Activated CD4-positive, alpha-beta T cell treated with anti-CD3 and anti-CD28 coated beads for 24 hours (primary cell): ENCODE results near the gene ITPRIPL2.

Source experiments
- DNase-seq, 2 donors: peaks; one replicate each; pipeline ENCODE4 v3.0.0-alpha.2; 2020; ENCODE audit warnings: low read depth in 2 of 2

Gene ITPRIPL2

DNA sequence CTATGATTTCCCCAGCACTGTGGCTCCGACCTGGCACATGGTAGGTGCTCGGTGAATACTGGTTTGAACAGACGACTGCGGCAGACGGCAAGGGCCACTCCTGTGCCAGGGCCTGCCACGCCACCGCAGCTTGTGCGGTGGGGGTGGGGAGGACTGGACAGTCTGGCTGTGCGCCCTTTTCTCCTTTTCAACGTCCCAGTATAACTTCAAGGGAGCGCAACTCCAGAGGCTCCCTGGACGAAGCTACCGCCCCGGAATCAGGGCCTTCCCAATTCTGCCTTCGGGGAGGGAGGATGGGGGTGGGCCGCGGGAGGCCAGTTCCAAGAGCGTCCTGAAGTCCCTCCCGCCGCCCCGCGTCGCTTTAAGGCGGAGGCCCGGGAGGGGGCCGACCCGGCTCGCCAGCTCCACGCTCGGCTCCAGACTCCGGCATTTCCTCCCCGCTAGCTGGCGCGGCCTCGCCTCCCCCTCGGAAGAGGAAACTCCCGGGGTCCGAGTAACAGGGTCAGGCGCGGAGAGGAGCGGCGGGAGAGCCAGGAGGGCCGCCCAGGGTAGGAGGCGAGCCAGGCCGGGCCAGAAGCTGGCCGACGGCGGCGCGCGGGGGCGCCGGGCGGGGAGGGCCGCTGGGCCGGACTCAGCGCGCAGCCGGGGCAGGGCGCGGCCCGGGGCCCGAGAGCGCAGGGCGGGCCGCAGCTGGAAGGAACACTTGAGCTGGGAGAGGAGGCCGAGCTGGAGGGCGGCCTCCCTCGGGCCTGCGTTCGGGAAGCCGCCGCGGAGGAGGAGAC is at the start of gene ITPRIPL2:
ITPRIPL2 (plus strand) TSS at position 388 of the 782 bp plus-strand sequence. CDS start 498 bp downstream, outside the sequence.
- DNase-seq = no peak

DNA sequence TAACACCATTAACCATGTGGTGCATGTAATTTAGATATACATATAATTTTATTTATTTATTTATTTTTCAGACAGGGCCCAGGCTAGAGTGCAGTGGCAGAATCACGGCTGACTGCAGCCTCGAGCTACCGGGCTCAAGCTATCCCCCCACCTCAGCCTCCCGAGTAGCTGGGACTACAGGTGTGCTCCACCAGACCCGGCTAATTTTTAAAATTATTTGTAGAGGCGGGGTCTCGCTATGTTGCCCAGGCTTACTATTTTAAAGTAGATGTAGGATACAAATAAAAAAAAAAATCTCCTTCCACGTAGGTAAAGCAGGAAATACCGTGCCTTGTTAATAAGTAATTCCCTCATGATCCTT is 46.8 kb upstream of the ITPRIPL2 start:
- no peak for DNase-seq

DNA sequence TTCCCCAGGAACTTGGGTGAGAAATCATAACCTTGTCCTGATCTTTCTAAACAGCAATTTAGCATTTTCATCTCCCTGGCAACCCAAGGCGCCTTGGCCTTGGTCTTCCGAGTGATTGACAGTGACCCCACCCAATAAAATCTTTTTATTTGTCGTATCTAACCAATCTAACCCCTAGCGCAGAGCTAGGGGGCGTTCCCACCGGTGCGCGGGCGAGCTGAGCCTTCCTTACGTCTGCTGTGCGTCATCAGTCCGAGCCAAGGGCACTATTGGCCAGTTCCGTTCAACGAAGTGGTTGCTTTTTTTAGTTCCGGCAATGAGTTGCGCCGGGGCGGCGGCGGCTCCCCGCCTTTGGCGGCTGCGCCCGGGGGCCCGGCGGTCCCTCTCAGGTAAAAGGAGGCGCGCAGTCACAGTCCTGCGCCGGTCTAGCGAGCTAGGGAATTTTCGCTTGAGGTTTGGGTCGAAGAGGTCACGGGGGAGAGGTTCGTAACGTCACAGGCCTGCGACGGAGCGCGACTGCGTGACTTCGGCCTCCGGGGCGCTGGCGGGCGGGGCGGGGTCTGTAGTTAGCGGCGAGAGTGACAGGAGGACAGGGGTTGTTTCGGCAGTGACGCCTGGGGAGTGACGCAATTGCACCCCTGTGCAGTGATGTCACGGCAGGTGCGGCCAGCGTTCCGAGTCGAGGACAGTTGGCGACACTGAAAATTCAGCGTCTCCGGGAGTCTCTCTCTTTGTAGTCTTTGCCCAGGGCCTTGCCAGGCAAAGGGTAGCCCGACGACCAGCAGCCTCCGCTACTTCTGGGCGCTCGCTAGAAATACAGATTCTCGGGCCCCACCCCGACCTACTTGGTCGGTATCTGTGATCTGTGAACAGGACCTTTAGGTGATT is 46.2 kb upstream of the ITPRIPL2 start, which contains the start of gene COQ7:
COQ7 (plus strand) TSS at position 266 of the 888 bp plus-strand sequence; CDS start at position 317, 51 bp downstream.
- DNase-seq = peak; percentile 95 to 97

DNA sequence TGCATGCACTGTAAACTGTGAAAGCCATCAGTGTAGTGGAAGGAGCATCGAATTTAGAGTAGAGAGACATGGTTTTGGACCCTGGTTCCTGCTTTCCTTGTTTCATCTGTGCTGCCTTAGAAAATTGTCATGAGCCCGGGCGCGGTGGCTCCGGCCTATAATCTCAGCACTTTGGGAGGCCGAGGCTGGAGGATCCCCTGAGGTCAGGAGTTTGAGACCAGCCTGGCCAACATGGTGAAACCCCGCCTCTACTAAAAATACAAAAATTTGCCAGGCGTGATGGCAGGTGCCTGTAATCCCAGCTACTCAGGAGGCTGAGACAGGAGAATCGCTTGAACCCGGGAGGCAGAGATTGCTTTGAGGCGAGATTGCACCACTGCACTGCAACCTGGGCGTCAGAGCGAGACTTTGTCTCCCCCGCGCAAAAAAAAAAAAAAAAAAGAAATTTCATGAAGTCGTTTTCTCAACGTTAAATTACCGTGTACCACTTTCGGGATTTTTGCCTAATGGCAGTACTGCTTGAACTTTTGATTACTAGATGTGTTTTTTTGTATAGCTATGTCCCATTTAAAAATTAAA is 45.4 kb upstream of the ITPRIPL2 start:
- DNase-seq = no peak

DNA sequence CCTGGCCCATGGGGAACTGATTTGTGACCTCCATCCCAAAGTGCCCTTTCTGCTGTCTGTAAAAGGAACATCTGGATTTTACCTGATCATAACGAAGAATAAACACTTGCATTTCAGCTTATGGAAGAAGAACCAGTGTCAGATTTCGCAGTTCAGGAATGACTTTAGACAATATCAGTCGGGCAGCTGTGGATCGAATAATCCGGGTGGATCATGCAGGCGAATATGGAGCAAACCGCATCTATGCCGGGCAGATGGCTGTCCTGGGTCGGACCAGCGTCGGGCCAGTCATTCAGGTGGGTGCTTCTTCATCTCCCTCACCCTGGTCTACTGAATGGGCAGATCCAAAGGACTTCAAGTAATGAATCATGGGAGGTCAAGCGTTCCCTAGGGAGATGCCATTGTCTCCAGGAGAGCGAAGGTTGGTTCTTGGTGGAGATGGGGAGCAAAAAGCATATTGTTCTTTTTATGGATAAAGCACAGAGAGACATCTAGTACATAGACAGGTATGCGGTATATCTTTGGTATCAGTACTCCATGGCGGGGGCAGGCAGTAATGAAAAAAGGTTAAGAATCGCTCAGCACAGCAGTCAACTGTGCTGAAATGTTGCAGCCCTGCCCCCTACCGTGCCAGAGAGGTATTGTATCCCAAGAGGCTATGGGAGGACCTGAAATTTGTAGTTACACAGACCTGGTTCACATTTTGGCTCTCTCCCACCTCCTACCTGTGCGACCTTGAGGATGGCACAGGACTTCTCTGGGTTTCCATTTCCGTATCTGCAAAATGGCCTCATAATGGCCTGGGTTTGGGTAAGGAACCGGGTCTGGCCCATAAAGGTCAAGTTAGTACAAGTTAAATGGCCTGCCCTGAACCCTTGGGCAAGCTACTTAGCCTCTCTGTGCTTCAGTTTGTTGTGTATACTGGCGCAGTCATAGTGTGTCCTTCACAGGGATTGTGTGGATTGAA is 41.7 kb upstream of the ITPRIPL2 start:
- peak; percentile 43 to 46 for DNase-seq

DNA sequence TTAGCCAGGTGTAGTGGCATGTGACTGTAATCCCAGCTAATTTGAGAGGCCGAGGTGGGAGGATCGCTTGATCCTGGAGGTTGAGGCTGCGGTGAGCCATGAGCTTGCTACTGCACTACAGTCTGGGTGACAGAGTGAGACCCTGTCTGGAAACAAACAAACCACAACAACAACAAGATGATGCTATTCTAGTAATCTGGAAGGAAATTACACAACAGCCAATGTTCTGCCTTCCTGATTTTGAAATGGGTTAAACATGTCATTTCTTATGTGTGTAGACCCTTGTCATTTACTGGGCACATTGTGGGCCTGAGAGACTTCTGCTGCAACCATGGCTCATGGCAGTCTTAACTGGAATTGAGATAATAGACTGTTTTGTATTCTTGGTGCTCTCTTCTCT is 40.4 kb upstream of the ITPRIPL2 start:
- DNase-seq = no peak

DNA sequence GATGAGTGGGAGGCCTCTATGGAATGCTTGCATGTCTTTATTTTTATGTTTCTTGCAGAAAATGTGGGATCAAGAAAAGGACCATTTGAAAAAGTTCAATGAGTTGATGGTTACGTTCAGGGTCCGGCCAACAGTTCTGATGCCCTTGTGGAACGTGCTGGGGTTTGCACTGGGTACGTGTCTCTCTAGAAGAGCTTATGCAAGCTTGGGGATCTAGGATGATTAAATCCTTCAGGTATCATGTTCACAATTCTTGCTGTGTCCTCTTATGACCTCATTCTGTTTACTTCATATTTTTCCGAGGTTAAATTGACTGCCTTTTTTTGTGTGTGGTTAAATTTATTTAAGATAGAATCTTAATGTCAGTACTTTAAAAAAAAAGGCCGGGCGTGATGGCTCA is 39.9 kb upstream of the ITPRIPL2 start:
- no peak for DNase-seq

DNA sequence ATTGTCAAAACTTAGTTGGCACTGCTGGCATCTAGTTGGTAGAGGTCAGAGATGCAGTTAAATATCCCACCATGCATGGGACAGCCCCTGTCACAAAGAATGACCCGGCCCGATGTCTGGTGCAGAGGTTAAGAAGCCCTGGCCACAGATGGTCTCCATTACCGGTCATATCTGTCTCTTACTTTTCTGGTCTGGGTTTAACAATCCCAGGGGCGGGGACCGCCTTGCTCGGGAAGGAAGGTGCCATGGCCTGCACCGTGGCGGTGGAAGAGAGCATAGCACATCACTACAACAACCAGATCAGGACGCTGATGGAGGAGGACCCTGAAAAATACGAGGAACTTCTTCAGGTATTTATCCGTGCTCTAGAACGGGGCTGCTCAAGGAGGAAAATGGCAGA is 38.3 kb upstream of the ITPRIPL2 start:
- DNase-seq = no peak

DNA sequence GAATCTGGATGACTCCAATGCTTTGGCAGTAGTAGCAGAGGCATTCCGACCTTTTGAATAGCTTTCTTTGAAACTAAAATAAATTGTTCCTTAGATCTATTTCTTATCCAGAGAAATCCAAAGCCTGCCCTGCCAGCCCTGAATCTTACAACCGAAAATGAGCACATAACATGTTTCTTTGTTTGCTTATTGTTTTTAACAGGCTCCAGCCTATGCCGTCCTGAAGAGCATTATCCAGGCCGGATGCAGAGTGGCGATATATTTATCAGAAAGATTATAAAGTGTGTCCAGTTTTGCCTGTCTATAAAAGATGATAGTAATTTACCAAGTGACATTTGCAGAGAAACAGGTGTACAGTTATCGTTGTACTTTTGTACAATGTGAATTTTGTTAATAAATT is 35.9 kb upstream of the ITPRIPL2 start:
- DNase-seq = no peak

DNA sequence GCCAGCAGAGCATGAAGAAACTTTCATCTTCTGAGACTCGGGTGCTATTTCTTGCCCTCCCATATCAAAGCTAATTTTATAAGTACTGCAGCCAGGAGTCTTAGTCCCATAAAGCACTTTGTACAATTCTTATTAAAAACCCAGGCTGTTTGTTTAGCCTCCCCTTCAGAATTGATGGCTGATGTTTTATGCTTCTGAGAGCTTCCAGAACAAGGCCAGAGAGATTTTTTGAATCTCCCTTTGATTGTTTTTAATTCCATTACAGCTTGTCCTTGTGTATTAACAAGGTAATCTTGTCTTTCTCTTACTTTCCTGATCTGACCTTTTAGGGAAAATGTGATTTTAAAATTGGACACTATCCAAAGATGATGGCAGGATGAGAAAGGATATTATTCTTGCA is 30.1 kb upstream of the ITPRIPL2 start:
- DNase-seq = no peak

DNA sequence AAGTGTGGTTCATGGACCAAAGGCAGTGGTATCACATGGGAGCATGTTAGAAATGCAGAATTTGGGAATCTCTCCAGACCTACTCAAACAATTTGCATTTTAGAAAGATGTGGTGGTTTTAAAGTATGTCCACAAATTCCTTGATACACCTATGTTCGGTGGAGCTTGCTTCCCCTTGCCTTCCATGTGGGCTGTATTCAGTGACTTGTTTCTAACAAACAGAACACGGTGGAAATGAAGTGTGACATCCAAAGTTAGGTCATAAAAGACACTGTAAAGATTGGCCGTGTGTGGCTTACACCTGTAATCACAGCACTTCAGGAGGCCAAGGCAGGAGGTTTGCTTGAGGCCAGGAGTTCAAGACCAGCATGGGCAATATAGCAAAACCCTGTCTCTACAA is 29.6 kb upstream of the ITPRIPL2 start:
- DNase-seq = no peak

DNA sequence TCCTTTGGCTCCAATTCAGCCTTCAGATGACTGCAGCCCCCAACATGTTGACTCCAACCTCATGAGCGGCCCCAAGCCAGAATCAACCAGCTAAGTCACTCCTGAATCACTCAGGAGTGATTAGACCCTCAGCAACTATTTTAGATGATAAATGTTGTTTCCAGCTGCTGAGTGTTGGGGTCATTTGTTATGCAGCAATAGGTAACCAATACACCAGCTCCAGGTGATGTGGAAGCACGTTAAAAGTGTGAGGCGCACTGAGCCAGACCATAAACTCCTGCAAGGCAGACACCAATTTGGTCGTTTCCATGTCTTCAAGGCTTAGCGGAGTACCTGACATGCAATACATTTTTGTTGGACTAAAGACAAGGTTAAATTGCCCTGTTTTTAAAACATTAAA is 28.9 kb upstream of the ITPRIPL2 start:
- no peak for DNase-seq

DNA sequence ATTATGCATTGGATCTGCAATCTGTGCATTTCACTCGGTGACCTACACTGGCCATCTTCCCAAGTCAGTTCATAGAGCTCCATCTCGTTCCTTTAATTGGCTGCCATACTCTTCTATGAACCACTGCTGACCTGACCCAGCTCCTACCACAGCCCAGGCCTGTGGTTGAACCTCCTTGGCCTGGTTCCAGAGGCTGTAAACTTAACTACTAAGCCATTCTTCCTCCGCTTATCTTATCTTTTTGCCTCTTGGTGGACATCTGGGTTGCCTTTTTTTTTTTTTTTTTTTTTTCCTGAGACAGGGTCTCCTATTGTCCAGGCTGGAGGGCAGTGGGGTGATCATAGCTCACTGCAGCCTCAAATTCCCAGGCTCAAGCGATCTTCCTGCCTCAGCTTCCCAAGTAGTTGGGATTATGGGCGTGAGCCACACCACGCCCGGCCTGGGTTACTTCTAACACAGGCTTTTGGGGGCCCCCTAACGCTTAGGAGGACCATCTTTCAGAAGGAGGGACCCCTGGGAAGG is 28.0 kb upstream of the ITPRIPL2 start:
- DNase-seq = no peak

DNA sequence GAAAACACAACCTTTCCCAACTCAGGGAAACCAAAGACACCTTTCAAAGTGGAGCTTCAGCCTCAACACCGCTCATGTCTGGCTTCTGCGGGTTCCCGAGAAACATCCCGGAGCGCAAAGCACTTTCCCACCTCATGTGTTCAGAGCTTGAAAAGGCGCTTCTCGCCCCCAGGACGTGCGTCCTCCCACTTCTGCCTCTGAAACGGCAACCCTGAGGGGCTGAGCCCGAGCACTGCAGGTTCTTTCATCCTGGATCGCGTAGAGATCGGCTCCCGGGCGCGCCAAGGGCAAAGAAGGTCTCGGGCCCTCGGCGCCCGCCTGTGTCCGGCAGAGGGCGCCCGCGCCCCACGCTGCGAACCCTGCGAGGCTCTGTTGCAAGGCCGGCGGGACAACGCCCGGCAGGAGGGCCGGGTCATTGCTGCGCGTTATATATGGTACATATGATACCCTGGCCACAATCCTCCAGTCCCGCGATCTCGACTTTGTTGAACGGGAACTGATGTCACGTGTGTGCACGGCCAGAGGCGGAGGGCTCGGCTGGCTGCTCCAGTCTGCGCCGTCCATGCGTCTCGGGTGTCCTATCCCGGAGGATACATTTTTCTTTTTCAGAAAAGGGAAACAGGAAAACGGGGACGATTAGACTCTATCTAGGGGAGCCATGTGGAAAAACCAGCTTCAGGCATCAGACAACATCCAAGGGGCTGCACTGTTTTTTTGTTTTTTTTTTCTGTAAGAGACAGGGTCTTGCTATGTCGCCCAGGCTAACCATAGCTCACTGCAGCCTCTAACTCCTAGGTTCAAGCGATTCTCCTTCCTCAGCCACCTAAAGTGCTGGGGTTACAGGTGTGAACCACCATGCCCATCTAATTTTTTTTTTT is 27.2 kb upstream of the ITPRIPL2 start:
- peak; percentile 68 to 71 for DNase-seq

DNA sequence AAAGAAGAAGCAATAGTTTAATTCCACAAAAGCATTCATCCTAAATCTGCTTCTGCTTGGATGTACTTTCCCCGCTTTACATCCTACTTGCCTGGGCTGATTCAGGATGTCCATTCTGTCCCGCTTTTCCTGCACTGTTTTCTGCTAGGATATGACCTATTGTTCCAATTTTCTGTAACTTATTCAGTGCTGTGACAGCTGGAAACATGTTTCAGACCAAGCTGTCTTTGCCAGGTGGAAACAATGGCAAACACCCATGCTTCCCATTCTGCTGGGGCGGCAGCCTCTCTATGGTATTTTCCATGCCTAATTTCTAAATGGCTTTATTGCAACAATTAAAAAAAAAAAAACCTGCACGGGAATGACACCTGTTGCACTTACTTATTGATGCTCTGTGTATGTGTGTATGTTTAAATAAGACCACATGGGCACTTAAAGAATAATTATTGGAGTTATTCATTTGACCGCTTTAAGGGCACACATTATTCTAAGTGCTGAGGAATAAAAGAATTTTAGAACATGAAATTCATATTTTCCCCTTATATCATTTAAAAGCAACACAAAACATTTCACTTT is 25.3 kb upstream of the ITPRIPL2 start:
- no peak for DNase-seq

DNA sequence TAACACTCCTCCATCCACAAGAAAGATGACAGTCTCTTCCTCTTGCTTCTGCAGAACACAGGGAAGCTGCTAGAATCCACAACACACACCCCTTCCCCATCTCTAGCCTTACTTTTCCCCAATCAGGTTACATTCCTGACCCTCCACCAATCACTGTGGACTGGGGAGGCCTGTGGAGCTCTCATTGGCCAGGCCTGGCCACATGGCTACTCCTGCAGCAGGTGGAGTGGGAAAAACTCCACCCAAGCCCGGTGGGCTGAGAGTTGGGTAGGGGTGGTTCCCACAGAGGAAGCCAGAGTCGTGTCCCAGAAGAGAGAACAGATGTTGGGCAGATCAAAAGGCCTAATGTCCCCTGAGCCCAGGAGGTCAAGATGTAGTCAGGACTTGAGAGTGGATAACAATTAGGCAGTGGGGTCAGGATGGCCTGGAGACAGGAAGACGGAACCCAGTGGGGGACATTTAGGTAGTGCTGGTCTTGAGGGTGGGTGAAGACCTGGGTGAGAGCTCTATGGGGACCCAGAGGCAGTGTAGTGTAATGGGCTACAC is 24.3 kb upstream of the ITPRIPL2 start:
- no peak for DNase-seq

DNA sequence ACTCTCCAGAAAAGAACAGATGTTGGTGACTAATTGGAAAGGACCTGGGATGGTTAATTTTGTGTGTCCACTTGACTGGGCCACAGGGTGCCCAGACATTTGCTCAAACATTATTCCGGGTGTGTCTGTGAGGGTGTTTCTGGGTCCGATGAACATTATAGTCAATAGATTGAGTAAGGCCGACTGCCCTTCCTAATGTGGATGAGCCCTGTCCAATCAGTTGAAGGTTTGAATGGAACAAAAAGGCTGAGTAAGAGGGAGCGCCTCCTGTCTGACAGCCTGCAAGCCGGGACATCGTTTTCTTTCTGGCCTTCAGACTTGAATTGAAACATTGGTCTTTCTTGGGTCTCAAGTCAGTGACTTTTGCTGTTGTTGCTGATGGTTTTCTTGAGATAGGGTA is 22.8 kb upstream of the ITPRIPL2 start:
- no peak for DNase-seq

DNA sequence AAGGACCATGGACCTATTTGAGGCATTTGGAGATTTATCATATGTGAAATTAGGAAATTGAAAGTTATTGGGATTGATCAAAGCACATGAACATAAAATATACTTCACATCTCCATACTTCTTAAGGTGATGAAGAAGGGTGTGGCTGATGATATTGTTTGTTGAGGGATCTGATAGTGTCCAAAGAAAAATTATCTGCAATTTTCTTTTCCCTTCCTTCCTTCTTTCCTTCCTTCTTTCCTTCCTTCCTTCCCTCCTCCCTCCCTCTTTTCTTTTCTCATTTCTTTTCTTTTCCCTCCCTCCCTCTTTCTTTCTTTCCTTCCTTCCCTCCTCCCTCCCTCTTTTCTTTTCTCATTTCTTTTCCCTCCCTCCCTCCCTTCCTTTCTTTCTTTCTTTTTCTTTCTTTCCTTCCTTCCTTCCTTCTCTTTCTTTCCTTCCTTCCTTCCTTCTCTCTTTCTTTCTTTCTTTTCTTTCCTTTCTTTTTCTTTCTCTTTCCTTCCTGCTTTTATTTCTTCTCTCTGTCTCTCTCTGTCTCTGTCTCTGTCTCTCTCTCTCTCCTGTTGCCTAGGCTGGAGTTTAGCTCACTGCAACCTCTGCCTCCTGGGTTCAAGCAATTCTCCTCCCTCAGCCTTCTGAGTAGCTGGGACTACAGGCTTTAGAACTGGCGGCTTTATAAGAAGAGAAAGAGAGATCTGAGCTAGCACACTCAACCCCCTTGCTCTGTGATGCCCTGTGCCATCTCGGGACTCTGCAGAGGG is 20.9 kb upstream of the ITPRIPL2 start:
- DNase-seq = no peak
